ENCODE results near the gene ISM1.

ISM1 gene

DNA sequence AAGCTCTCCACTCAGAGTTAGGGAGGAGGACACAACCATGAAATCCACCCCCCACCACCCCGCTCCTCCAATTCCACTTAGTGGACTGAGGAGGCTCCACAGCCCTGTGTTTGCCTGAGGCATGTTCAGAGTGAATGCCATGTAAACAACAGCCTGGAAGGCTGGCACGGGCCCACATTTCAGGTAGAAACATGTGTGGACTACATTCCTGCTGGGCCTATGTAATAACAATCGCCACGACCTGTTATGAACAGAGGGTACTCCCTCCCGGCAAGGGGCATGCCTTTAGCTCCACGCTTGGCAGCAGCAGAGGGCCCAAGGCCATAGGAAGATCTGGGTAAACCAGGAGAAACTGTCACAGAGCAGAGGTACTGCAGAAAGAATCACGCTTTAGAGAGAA lies 65.5 kb downstream of the ISM1 start:
- TF ChIP-seq TEAD4 (IDR thresholded peaks at IDR 0.05) = no peak
- TF ChIP-seq, protein P1, sequence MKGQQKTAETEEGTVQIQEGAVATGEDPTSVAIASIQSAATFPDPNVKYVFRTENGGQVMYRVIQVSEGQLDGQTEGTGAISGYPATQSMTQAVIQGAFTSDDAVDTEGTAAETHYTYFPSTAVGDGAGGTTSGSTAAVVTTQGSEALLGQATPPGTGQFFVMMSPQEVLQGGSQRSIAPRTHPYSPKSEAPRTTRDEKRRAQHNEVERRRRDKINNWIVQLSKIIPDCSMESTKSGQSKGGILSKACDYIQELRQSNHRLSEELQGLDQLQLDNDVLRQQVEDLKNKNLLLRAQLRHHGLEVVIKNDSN (IDR thresholded peaks at IDR 0.05) = no peak
- TF ChIP-seq, protein P2, sequence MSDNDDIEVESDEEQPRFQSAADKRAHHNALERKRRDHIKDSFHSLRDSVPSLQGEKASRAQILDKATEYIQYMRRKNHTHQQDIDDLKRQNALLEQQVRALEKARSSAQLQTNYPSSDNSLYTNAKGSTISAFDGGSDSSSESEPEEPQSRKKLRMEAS (IDR thresholded peaks at IDR 0.05) = no peak
- no peak for TF ChIP-seq NFIC (IDR thresholded peaks at IDR 0.05)
- TF ChIP-seq TCF12 (IDR thresholded peaks at IDR 0.05; ENCODE audit: low read depth) = no peak
- no peak for TF ChIP-seq CREB1 (IDR thresholded peaks at IDR 0.05; ENCODE audit: low read depth)
- TF ChIP-seq YY1 (IDR thresholded peaks at IDR 0.05; ENCODE audit: low read depth) = no peak
- TF ChIP-seq REST (IDR thresholded peaks at IDR 0.05; ENCODE audit: low read depth) = no peak
- TF ChIP-seq ZBTB7A (IDR thresholded peaks at IDR 0.05; ENCODE audit: low read depth) = no peak
- no peak for TF ChIP-seq CEBPB (IDR thresholded peaks at IDR 0.05)
- TF ChIP-seq EGR1 (IDR thresholded peaks at IDR 0.05) = no peak
- TF ChIP-seq RAD21 (IDR thresholded peaks at IDR 0.05; ENCODE audit: low read depth) = no peak
- TF ChIP-seq TAF1 (IDR thresholded peaks at IDR 0.05; ENCODE audit: low read depth) = no peak
- no peak for TF ChIP-seq FOXM1 (IDR thresholded peaks at IDR 0.05; ENCODE audit: borderline replicate concordance, low read depth)
- TF ChIP-seq EP300 (IDR thresholded peaks at IDR 0.05; ENCODE audit: borderline replicate concordance) = no peak

- TF ChIP-seq RAD21 (IDR thresholded peaks at IDR 0.05; ENCODE audit: low read depth) (no peak), TEAD4 (IDR thresholded peaks at IDR 0.05) (no peak), CREB1 (IDR thresholded peaks at IDR 0.05; ENCODE audit: low read depth) (no peak), REST (IDR thresholded peaks at IDR 0.05; ENCODE audit: low read depth) (no peak), ZBTB7A (IDR thresholded peaks at IDR 0.05; ENCODE audit: low read depth) (no peak), CEBPB (IDR thresholded peaks at IDR 0.05) (no peak), TAF1 (IDR thresholded peaks at IDR 0.05; ENCODE audit: low read depth) (no peak), EGR1 (IDR thresholded peaks at IDR 0.05) (no peak)
These were observed 67.3 kb downstream of the ISM1 start for GRCh38 chr20:13288357-13288756.

- no peak for TF ChIP-seq ZBTB7A (IDR thresholded peaks at IDR 0.05; ENCODE audit: low read depth)
- TF ChIP-seq RAD21 (IDR thresholded peaks at IDR 0.05; ENCODE audit: low read depth) = no peak
- TF ChIP-seq TEAD4 (IDR thresholded peaks at IDR 0.05) = no peak
- no peak for TF ChIP-seq CEBPB (IDR thresholded peaks at IDR 0.05)
- no peak for TF ChIP-seq FOXM1 (IDR thresholded peaks at IDR 0.05; ENCODE audit: borderline replicate concordance, low read depth)
- TF ChIP-seq YY1 (IDR thresholded peaks at IDR 0.05; ENCODE audit: low read depth) = no peak
- TF ChIP-seq TAF1 (IDR thresholded peaks at IDR 0.05; ENCODE audit: low read depth) = no peak
- no peak for TF ChIP-seq TCF12 (IDR thresholded peaks at IDR 0.05; ENCODE audit: low read depth)
- TF ChIP-seq NFIC (IDR thresholded peaks at IDR 0.05) = no peak
- no peak for TF ChIP-seq REST (IDR thresholded peaks at IDR 0.05; ENCODE audit: low read depth)
These were observed 68.0 kb downstream of the ISM1 start for GRCh38 chr20:13289031-13289430.

DNA sequence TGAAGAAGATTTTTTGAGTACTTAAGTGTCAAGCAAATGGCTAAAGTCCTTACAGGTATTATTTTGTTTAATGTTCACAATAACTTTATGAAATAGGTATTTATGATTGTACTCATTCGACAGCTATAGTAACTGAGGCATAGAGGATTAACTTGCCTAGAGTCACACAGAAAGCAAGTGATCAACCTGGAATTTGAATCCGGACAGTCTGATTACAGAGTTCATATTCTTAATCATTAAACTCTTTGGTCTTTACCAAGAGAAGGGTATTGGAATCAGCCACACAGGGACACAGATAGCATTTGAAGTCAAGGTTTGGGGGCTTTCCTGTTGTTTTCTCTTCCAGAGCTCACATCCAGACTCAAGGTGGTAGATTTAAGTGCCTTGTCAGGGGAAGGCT lies 69.7 kb downstream of the ISM1 start:
- TF ChIP-seq FOXM1 (IDR thresholded peaks at IDR 0.05; ENCODE audit: borderline replicate concordance, low read depth) = no peak
- no peak for TF ChIP-seq ZBTB7A (IDR thresholded peaks at IDR 0.05; ENCODE audit: low read depth)
- TF ChIP-seq, protein P1 (IDR thresholded peaks at IDR 0.05) = no peak
- TF ChIP-seq NFIC (IDR thresholded peaks at IDR 0.05) = no peak
- TF ChIP-seq TEAD4 (IDR thresholded peaks at IDR 0.05) = no peak
- no peak for TF ChIP-seq TAF1 (IDR thresholded peaks at IDR 0.05; ENCODE audit: low read depth)
- no peak for TF ChIP-seq RAD21 (IDR thresholded peaks at IDR 0.05; ENCODE audit: low read depth)
- TF ChIP-seq EGR1 (IDR thresholded peaks at IDR 0.05) = no peak
- TF ChIP-seq TCF12 (IDR thresholded peaks at IDR 0.05; ENCODE audit: low read depth) = no peak
- TF ChIP-seq REST (IDR thresholded peaks at IDR 0.05; ENCODE audit: low read depth) = no peak
- TF ChIP-seq, protein P2 (IDR thresholded peaks at IDR 0.05) = no peak
- no peak for TF ChIP-seq EP300 (IDR thresholded peaks at IDR 0.05; ENCODE audit: borderline replicate concordance)
- no peak for TF ChIP-seq CREB1 (IDR thresholded peaks at IDR 0.05; ENCODE audit: low read depth)
- TF ChIP-seq CEBPB (IDR thresholded peaks at IDR 0.05) = no peak
- TF ChIP-seq YY1 (IDR thresholded peaks at IDR 0.05; ENCODE audit: low read depth) = no peak
